Lower leg skin (tissue), 4 donors: ENCODE data around the gene SDK2. TPM values are rescaled to one million over a fixed set of nuclear protein-coding genes. Genes with fewer than 3 reads are reported as not detected.

Experiments used
- DNase-seq, 2 donors: peaks; one replicate each; pipeline ENCODE4 v3.0.0-alpha.2; 2019; ENCODE audit warnings: low spot score in 2 of 2
- H3K4me3 ChIP-seq: fragments of 200-600 bp; sonication (generic); 2 replicates; pipeline ENCODE4 v1.5.1; 2017; ENCODE audit warnings: mild to moderate bottlenecking, low read depth; ENCODE audit not compliant: poor library complexity, severe bottlenecking
- CTCF ChIP-seq, 3 donors: fragments of 450-650 bp; IDR thresholded peaks; one replicate each; pipeline ENCODE4 v1.5.1; 2016; ENCODE audit warnings: antibody characterized with exemption in 3 of 3, mild to moderate bottlenecking in 3 of 3, moderate library complexity in 2 of 3
- POLR2A ChIP-seq, 2 donors: fragments of 450-650 bp; IDR thresholded peaks; one replicate each; pipeline ENCODE4 v1.6.1; 2016 to 2017; ENCODE audit warnings: antibody characterized with exemption in 2 of 2, mild to moderate bottlenecking in 1 of 2, moderate library complexity in 1 of 2
- WGBS, 2 donors: methylation state at CpG; one replicate each; pipeline ENCODE4 v1.1.5; 2018; 5-methylcytosine and 5-hydroxymethylcytosine counted together
- intact Hi-C: fragments of 100-400 bp; cut with DNase I; formaldehyde crosslinking; loops from one replicate; pipeline ENCODE4 v1.15.0; 2023; ENCODE audit warnings: low total_unique reads
- total RNA-seq, 4 donors: library from RNA; depleted of rRNA; stranded (reverse); fragments of >200 nt; gene quantifications; one replicate each; pipeline ENCODE4 v1.1.0, GENCODE V29; 2016

The SDK2 gene
- total RNA-seq, 4 donors from 2014 or later, result 1.5 to 4.4 (median 1.6) TPM

- 89 to 90% methylated on average over 7 of the region's 7 CpGs for WGBS, 2 donors
- TF ChIP-seq POLR2A (IDR thresholded peaks at IDR 0.05), result no peak
- no peak for TF ChIP-seq CTCF (IDR thresholded peaks at IDR 0.05)
- H3K4me3 ChIP-seq, result no peak overlapping the region
- intact Hi-C loops, result no loop called here
- DNase-seq, result no peak
Measured at GRCh38 chr17:73445466-73445865, 198.8 kb downstream of the SDK2 start.

- DNase-seq, result no peak
- TF ChIP-seq CTCF (IDR thresholded peaks at IDR 0.05) (no peak), POLR2A (IDR thresholded peaks at IDR 0.05) (no peak)
- 92 to 93% methylated on average over 8 of the region's 8 CpGs for WGBS, 2 donors
- no peak overlapping the region for H3K4me3 ChIP-seq
- intact Hi-C loops, result no loop called here
Measured at GRCh38 chr17:73444021-73444420, 200.2 kb downstream of the SDK2 start.

- no peak for DNase-seq
- intact Hi-C loops, result loop anchor here (10.0 kb wide), 1 partner anchor 265 kb away; no protein-coding TSS in a partner anchor
- WGBS, 2 donors, result 97 to 100% methylated on average over 7 of the region's 7 CpGs
Measured at GRCh38 chr17:73439597-73439996, 204.6 kb downstream of the SDK2 start.

GRCh38 chr17:73437826-73438225, 206.4 kb downstream of the SDK2 start:
- TF ChIP-seq POLR2A (IDR thresholded peaks at IDR 0.05), result no peak
- TF ChIP-seq CTCF (IDR thresholded peaks at IDR 0.05), result no peak
- intact Hi-C loops, result loop anchor here (10.0 kb wide), 1 partner anchor 267 kb away; no protein-coding TSS in a partner anchor
- no peak overlapping the region for H3K4me3 ChIP-seq
- DNase-seq, result no peak
- 85 to 95% methylated on average over 16 of the region's 16 CpGs for WGBS, 2 donors

More at GRCh38 chr17:73439597-73439996, 204.6 kb downstream of the SDK2 start:
- no peak overlapping the region for H3K4me3 ChIP-seq
- no peak for TF ChIP-seq POLR2A (IDR thresholded peaks at IDR 0.05)
- TF ChIP-seq CTCF (IDR thresholded peaks at IDR 0.05), result no peak

- TF ChIP-seq POLR2A (IDR thresholded peaks at IDR 0.05) (no peak), CTCF (IDR thresholded peaks at IDR 0.05) (no peak)
- WGBS, 2 donors, result 64 to 72% methylated on average over 10 of the region's 10 CpGs
- H3K4me3 ChIP-seq, result no peak overlapping the region
- DNase-seq, result no peak
- intact Hi-C loops, result loop anchor here (10.0 kb wide), 1 partner anchor 268 kb away; no protein-coding TSS in a partner anchor
Measured at GRCh38 chr17:73436954-73437353, 207.3 kb downstream of the SDK2 start.

GRCh38 chr17:73435412-73435811, 208.8 kb downstream of the SDK2 start:
- DNase-seq, result no peak
- intact Hi-C loops, result loop anchor here (10.0 kb wide), 1 partner anchor 269 kb away; no protein-coding TSS in a partner anchor
- 95 to 97% methylated on average over 23 of the region's 23 CpGs for whole genome bisulfite sequencing, 2 donors
- TF ChIP-seq POLR2A (IDR thresholded peaks at IDR 0.05) (no peak), CTCF (IDR thresholded peaks at IDR 0.05) (no peak)
- H3K4me3 ChIP-seq, result no peak overlapping the region
